IPS-18a (cell line): ENCODE measurements around the gene PARP14.

Experiments
- H3K27ac ChIP-seq: one replicate; pipeline ENCODE4 v1.5.1; 2013; ENCODE audit warnings: low read length
- H3K27me3 ChIP-seq: one replicate; pipeline ENCODE4 v1.6.1; 2013; ENCODE audit warnings: mild to moderate bottlenecking, low read length; ENCODE audit not compliant: control insufficient read depth, insufficient read depth
- H3K36me3 ChIP-seq: one replicate; pipeline ENCODE4 v1.6.1; 2013; ENCODE audit warnings: low read depth, low read length; ENCODE audit not compliant: control insufficient read depth
- H3K4me1 ChIP-seq: one replicate; pipeline ENCODE4 v1.6.1; 2013; ENCODE audit warnings: low read depth, low read length; ENCODE audit not compliant: control insufficient read depth
- H3K4me3 ChIP-seq: one replicate; pipeline ENCODE4 v1.5.1; 2013; ENCODE audit warnings: low read length
- H3K9ac ChIP-seq: one replicate; pipeline ENCODE4 v1.6.1; 2013; ENCODE audit warnings: mild to moderate bottlenecking, low read length, moderate library complexity
- H3K9me3 ChIP-seq: one replicate; pipeline ENCODE4 v1.6.1; 2013; ENCODE audit warnings: low read depth, low read length; ENCODE audit not compliant: control insufficient read depth

The PARP14 gene

DNA sequence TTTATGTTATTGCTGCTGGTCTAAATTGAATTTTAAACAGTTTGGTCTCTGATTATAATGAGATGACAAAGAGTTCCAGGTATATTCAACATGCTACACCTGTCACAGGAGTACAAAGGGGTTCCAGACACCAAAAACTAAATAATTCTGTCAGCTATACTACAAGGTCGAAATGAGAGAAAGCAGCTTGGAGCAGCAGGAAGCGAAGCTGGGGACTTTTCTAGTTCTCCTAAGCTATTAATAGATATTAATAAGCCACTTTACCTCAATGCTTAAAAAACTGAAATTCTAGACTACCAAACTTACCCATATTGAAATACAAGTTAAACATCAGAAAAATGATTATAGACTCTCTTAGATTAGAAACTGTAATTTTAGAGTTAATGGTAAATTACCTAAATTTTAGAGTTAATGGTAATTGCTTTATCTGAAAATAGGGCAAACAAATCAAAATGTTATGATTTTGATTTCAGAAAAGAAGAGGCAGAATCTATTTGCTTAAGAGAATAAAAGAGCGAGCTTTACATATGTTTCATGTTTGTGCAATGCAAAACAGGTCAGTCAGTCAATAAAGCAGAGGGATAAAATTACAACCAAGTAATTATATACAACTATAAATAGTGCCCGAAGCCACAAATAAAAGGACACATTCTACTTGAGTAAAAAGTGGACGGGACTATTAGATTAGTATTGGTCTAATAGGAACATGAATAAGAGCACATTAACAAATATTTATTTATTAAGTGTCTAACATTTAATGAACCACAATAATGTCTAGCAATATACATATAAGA is 96.2 kb downstream of the PARP14 start:
- no peaks in the 10 kb centered on the region for H3K36me3 ChIP-seq
- no peak overlapping the region for H3K9ac ChIP-seq
- H3K27ac ChIP-seq: no peak overlapping the region
- no peaks in the 10 kb centered on the region for H3K9me3 ChIP-seq
- H3K4me3 ChIP-seq: no peak overlapping the region
- H3K27me3 ChIP-seq: no peaks in the 10 kb centered on the region
- H3K4me1 ChIP-seq: peaks cover 6% of the 10 kb centered on the region

DNA sequence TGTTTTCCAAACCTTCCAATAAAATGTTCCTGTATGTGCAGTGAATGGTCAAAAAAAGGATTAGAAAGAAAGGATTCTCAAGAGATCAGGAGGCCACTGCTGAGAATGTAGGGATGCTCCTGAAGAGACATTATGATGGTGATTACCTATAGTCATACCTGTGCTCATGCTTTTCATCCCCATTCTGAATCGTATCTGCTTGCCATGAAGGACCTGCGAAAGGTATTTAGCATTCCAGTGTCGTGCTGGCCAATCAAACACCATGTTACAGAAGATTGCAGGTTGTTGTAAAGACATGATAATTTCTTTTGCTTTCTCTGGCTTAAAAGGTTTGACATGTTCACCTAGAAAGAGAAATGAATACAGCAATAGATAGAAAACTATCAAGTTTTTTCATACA is 96.9 kb downstream of the PARP14 start:
- no peak overlapping the region for H3K4me3 ChIP-seq
- no peaks in the 10 kb centered on the region for H3K9me3 ChIP-seq
- peaks cover 6% of the 10 kb centered on the region for H3K4me1 ChIP-seq
- H3K36me3 ChIP-seq: no peaks in the 10 kb centered on the region
- H3K9ac ChIP-seq: no peak overlapping the region
- H3K27me3 ChIP-seq: no peaks in the 10 kb centered on the region
- no peak overlapping the region for H3K27ac ChIP-seq
